HG02970 (cell line): ENCODE data around the gene UQCR10.

Source experiments
- ATAC-seq: cut with Tn5 transposase; IDR thresholded peaks from one replicate; pipeline ENCODE4 v1.9.1; 2021; ENCODE audit warnings: mild to moderate bottlenecking, moderate library complexity, moderate number of reproducible peaks; ENCODE audit not compliant: unreplicated experiment, low FRiP score

Gene UQCR10

GRCh38 chr22:29767171-29768051 lies at the start of gene UQCR10:
UQCR10 (plus strand) TSS chr22:29767369; CDS start chr22:29767399, 30 bp downstream.
- ATAC-seq = peak; percentile 69

GRCh38 chr22:29717789-29718188 lies 49.4 kb upstream of the UQCR10 start:
- ATAC-seq = no peak

GRCh38 chr22:29718949-29719898 lies 47.9 kb upstream of the UQCR10 start:
- no peak for ATAC-seq

- ATAC-seq = no peak
Measured at GRCh38 chr22:29719899-29720645, 47.1 kb upstream of the UQCR10 start, which contains the start of gene CABP7. CABP7 (plus strand) TSS chr22:29720003; CDS start chr22:29720425, 422 bp downstream.

GRCh38 chr22:29720811-29721323 lies 46.3 kb upstream of the UQCR10 start:
- no peak for ATAC-seq

GRCh38 chr22:29722151-29722550 lies 45.0 kb upstream of the UQCR10 start:
- no peak for ATAC-seq

GRCh38 chr22:29722587-29722986 lies 44.6 kb upstream of the UQCR10 start:
- ATAC-seq = no peak

GRCh38 chr22:29723766-29724165 lies 43.4 kb upstream of the UQCR10 start:
- no peak for ATAC-seq

GRCh38 chr22:29724843-29725242 lies 42.3 kb upstream of the UQCR10 start:
- ATAC-seq = no peak

- no peak for ATAC-seq
Measured at GRCh38 chr22:29726106-29726505, 41.1 kb upstream of the UQCR10 start.

- no peak for ATAC-seq
Measured at GRCh38 chr22:29726512-29727130, 40.5 kb upstream of the UQCR10 start.

GRCh38 chr22:29727131-29727523 lies 40.0 kb upstream of the UQCR10 start:
- ATAC-seq = no peak

- no peak for ATAC-seq
Measured at GRCh38 chr22:29729161-29729560, 38.0 kb upstream of the UQCR10 start.

- no peak for ATAC-seq
Measured at GRCh38 chr22:29731058-29731850, 35.9 kb upstream of the UQCR10 start.

- no peak for ATAC-seq
Measured at GRCh38 chr22:29732883-29733282, 34.3 kb upstream of the UQCR10 start.

- ATAC-seq = no peak
Measured at GRCh38 chr22:29733362-29734201, 33.6 kb upstream of the UQCR10 start.

GRCh38 chr22:29734406-29734805 lies 32.8 kb upstream of the UQCR10 start:
- no peak for ATAC-seq

GRCh38 chr22:29734838-29735237 lies 32.3 kb upstream of the UQCR10 start:
- ATAC-seq = no peak
